Activated CD8-positive, alpha-beta memory T cell treated with anti-CD3 and anti-CD28 coated beads, Interleukin-2, amount 50 U/mL, for 1 hour (primary cell): Measurements from ENCODE around the gene GABRG3.

Source experiments
- DNase-seq: peaks from one replicate; pipeline ENCODE4 v3.0.0-alpha.2; 2020; ENCODE audit errors: extremely low read depth

Gene GABRG3

DNA sequence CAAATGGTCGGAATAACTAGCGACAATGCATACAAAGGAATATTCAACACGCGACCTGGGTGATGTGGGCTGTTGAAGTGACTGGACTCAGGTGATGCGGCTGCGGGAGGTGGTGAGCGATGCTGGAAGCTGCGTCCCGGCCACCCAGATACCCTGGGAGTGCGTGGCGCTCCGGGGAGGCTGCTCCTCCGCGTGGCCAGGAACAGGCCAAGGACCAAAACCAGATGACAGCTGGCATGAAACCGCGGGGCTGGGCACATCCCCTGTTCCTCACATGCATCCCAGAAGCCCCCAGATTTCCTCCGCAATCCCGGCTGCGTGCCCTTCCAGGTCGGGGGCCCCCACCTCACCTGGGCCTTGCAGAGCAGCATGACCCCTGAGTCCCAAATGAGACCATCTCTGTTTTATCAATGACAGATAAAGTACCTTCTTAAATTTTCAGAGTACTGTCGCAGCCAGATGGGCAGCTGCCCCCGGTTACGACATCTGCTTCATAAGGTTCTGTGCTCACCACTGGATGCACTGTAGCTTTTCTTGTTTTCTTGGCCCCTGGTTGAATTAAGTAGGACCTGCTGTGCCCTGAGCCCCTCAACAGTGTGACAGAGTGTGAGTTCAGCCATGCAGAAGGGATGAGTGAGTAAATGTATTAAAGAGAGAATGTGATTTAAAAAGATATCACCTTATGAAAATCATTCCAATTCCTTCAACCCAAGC is 278.2 kb downstream of the GABRG3 start:
- no peak for DNase-seq

DNA sequence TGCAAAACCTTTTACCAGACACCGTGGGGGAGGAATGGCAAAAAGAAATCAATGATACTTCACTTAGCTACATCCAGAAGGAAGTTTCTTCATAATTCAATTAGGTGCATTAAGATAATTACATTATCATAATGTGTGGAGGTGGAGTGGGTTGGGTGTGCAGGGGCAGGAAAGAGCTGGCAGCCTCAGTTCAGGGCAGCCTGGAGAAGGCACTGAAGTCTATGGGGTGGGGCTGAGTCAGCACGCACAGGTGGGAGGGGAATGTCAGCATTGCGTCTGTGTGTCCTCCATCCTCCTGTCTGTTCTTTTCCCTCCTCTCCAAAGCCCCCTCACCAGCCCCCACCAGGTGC is 278.8 kb downstream of the GABRG3 start:
- no peak for DNase-seq

DNA sequence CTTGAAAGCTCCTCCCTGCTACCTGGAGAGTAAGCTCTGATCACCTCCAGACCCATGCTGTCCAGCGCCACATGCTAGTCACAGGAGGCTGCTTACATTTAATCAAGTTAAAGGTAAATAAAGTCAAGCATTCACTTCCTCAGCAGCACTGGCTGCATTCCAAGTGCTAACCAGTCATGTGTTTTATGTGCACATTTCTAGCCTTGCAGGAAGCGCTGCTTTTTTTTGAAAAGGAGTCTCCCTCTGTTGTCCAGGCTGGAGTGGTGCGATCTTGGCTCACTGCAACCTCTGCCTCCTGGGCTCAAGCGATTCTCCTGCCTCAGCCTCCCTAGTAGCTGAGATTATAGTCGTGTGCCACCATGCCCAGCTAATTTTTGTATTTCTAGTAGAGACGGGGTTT is 279.2 kb downstream of the GABRG3 start:
- DNase-seq: no peak

DNA sequence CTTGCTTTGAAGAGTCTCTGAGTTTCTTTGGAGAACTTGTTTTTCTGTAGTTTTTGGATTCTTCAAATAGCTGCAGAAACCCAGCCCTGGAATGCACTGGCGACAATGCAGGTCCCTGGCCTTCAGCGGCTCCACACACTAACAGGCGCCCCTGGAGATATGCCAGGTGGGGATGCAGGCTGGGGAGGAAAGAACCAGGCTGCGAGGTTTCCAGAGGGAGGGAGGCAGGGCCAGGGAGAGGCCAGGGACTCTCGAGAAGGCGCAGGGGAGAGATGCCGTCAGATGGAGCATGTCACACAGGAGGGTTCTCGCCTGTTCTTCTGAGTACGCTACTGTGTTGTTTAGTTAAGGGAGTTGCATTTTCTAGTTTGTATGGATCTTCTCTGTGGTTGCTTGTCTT is 283.1 kb downstream of the GABRG3 start:
- no peak for DNase-seq

DNA sequence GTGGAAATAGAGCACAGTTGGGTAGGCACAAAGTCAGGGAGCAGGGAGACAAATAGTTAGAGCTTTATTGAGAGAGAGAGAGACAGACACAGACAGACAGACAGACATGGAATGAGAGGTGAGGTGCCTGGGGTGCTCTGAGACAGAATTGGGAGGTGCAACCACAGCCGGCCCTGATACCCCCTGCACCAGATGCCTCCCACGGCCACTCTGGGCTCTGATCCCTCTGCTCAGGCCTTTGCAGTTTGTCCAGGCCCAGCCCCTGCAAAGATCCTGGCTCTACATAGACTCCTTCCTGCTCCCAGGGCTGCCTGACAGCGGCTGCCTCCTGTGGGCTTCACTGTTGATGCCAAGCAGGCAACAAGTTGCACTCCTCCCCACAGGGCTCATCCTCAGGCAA is 283.8 kb downstream of the GABRG3 start:
- no peak for DNase-seq

DNA sequence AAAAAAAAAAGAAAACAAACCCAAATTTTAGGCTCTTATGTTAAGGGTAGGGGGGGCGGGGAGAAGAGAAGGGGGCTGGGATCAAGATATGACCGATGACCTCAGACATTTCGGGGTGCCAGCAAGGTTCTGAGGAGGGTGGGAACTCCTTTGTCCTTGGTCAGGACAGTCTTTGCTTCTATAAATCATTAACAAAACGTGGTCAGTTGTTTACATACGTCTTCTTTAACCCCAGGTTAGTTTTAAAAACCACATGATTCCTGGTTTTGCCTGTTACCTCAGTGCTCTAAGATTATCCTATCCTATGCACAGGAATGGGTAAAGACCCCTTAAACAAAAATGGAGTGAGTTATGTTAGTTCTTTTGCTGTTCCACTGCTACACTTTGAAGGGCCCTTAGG is 285.5 kb downstream of the GABRG3 start:
- DNase-seq: no peak

DNA sequence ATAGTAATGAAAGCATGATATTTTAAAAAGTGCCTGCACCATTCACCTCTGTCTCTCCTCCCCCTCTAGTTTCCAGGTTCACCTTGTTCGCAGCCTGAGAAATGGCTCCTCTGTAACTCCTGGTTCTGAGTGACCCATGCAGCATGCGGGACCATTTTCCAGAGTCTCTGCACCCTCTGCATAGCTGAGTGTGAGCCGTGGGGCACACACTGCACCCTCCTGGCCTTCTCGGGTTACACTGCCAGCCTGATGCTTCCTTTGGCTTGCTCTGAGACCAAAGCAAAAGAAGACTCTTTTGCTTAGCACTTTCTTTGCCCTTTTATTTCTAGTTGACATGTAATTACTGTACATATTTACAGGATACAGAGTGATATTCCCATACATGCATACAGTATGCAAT is 287.3 kb downstream of the GABRG3 start:
- DNase-seq: no peak

DNA sequence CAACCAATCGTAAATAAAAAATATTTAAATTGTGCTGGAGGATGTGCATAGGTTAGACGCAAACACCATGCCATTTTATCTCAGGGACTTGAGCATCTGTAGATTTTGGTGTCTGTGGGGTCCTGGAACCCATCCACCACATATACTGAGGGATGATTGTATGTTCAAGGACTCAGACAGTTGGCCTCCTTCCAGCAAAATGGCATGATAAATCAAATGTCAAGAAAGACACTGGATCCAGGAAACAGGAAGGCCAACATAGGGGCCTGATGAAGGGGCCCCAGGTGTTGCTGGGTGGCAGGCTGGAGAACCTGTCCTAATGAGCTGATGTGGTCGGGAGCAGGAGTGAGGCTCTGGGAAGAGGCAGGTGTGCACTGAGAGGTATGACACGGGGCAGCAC is 289.5 kb downstream of the GABRG3 start:
- no peak for DNase-seq

DNA sequence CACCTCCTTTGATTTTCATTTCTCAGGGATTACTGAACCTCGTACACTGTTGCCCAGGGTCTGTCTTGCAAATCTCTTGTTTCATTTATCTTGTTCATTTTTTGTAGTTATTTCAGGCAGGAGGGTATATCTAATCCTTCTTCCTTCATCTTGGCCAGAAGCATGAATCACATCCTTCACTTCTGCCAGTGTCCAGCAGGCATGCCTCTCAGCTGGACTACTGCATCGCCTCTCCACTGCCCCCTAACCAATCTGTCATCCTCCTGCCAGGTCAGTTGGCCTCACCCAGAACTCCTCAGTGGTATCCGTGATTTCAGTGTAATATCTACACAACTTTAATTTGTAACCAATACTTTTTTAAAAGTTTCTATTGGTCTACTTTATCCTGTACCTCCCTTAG is 297.9 kb downstream of the GABRG3 start:
- no peak for DNase-seq

DNA sequence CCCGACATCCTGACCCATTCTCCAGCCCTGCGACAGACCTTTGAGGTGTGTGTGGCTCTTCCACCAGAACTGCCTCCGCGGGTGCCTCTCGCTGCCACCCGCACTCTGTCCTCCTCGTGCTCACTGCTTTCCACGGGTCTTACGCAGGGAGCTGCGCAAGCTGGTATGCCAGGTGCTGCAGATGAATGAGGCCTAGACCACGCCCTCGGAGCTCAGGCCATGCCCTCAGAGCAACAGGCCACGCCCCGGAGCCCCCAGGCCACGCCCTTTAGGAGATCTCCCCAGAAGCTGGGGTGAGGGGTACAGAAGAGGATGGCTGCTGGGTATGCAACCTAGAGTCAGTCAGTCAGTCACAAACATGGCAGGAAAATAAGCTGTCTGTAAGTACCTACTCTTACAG is 300.3 kb downstream of the GABRG3 start:
- DNase-seq: no peak

DNA sequence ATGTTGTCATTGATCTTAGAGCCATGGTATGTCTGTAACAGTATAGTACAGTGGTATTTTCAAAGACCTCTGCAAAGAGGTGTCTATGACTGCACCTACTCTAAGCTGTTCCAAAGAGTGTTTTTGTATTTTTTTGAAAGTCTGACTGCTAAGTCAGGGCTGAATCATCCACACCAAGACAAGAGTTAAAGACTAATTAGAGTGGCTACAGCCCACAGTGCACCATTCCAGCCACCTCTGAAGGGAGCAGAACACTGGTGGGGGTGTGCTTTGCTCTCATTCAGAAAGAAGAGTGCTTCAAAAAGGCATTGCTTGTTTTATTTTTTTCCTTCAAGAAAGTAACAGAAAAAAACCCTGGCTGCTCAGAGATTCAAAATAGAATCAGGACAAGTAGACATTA is 301.4 kb downstream of the GABRG3 start:
- no peak for DNase-seq

DNA sequence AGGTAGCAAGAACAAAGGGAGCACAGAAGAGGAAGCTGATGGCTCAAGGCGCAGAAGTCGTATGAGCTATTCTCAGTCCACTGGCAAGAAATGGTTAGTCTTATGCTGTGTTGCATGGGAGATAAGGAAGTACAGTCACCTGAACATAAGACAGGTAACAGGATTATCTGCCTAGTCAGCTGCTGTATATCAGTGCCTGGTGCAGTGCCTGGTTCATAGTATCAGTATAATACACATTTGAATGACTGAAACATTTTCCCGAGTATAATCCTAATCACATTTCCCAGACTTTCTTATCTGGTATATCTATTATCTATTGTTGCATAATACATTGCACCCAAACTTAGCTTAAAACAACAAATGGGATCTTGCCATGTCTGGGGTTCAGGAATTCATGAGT is 302.5 kb downstream of the GABRG3 start:
- no peak for DNase-seq

DNA sequence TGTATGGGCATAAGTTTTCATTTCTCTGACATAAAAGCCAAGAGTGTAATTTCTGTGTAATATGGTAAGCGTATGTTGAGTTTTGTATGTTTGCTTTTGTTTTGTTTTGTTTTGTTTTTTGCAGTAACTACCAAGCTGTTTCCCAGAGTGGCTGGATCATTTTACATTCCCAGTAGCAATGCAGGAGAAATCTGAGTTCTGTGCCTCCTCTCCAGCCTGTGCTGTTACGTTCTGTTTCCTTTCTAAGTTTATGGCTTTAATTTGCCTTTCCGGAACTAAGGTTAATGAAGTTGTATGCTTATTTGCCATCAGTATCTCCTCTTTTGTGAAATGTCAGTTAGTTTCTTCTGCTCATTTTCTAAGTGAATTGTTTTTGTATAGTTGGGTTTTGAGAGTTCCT is 307.8 kb downstream of the GABRG3 start:
- no peak for DNase-seq

DNA sequence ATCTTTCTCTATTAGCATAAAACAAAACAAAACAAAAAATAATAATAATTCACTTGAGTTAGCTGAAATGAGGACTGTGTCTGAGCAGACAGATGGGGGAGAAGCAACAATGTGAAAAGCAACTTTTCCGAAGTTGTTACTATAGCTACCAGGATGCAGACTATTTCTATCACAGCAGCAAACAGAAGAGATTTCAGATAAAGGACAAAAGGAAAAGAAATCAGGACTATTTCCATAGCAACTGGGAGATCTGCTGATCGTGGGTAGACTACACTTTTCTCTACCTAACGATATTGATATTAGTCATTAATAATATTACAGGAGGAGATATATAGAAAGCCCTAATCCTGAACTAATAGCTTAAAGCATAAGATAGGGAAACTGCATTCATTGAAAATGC is 321.7 kb downstream of the GABRG3 start:
- DNase-seq: no peak

DNA sequence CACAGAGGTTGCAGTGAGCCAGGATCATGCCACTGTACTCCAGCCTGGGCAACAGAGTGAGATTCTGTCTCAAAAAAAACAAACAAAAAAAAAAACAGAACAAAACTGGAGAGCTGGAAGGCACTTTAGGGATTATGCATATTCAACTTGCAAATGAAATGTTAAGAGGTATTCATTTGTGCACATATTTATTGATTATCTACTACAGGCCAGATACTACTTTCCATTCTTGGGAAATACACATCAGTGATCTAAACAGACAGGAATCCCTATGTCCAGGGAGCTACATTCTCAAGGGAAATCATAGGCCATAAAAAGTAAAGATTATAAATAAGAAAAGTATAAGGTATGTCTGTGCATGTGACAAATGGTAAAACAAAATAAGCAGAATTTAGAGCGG is 322.6 kb downstream of the GABRG3 start:
- no peak for DNase-seq

DNA sequence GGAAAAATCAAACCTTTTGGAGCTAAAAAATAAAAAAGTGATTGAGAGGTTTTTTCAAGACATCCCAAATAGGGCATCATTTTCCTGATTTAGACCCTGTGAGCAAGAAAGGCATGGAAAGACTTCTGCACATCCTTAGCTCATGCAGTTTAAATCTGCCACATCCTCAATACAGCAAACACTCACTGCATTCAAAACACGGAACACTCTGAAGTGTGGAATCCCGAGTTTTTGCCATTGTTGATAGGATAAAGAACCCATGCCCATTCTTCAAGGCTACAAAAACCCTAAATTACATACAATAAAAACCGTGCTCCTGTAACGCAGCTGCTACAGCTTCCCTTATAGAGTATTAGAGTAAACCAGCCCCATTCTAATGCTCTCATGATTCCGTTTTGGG is 346.8 kb downstream of the GABRG3 start:
- no peak for DNase-seq

DNA sequence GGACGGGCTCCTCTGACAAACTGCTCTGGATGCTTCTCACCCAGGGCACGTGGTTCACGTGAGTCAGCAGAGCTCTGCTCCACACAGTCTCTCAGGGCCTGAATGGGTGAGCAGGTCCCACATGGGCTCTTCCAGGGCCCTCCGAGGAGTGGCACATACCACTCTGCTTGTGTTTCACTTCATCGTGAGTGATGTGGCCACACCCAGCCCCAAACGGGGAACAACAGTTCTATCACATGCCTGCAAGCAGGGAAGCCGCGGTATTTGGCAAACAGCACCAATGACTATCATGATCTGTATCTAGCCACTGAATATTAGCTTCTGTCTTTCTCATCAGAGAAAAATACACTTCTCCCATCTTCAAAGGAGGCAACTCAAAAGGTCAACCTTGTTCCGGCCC is 352.8 kb downstream of the GABRG3 start:
- no peak for DNase-seq

DNA sequence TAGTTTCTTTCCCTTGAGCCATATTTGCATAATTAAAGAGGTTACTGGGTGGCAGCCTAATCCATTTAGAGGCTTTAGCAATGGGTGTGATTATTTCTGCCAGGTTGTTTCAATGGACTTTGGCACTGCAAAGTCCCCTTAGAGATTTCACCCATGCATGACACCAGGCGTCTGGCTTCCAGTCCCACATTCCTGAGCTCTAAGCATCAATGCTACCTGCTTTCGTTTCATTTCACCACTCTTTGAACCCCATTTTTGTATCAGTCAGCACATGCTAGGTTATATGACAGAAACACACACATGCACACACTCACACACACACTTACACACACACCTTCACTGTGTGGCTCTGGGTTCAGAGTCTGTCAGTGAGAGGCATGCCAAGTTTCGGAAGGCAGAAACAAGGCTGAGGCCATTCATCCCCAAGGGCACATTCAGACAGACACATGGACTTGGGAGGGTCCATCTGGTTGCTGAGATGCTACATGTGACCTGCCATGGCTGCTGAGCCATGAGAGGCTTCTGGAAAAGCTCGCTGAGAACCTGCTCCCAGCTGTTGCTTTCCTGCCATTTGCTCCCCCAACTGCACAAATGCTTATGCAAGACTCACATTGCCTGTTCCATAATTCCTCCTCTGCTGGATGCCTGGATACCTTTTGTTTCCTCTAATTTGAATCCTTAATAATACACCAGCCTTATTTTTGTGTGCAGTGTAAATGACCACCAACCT is 354.1 kb downstream of the GABRG3 start:
- DNase-seq: no peak

DNA sequence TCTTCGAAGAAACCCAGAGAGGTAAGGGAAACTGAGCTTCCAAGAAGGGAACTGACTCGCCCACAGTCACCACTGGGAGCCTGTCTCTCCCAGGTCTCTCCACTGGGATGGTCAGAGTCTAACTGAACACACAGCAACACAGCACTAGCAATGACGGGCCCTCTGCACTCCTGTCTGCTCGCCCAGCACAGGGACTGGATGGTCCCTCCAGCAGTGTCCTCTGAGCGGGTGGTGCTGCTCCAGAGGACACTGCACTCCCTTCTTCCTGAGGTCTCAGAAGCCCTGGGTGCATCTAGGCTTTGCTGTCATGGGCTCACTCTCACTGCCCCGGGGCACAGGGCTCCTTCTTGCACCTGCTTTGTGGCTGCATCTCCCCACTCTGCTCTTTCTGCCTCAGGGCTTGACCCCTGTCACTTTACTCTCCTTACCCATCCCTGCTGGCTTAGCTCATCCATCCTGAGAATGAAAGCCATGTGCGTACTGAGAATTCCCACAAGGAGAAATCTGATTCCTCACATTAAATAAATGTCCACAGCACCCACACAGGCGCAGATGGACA is 356.6 kb downstream of the GABRG3 start:
- DNase-seq: no peak

DNA sequence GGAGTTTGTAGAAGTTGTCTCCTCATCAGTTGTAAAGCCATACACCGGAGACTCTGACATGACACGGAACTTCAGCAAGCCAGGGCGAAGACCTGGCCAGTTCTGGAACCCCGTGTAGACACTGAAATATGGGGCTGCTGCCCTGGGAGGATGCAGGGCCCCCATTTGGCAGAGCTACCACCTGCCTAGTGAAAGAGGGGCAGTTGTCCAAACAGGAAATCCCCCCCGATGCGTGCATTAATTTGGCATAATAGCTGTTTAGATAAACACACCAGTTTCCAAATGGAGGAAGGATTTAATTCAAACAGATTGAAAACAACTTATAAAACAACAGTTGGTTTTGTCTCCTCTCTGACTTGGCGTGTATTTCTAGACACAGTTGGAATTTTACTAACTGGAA is 357.2 kb downstream of the GABRG3 start:
- no peak for DNase-seq

DNA sequence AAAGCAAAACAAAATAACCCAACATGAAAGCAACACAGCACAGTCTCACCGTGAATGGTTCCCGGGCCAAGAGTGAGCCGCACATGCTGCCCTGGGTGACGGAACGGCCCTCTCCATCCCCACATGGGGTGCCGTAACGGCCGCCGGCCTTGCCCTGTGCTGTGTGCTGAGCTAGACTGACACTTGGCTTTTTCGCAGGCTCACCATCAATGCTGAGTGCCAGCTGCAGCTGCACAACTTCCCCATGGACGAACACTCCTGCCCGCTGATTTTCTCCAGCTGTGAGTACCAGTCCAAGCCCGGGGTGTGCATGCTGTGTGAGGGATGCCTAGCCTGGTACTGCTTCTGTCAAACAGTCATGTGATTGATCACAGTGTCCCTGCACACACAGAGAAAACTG is 357.6 kb downstream of the GABRG3 start:
- no peak for DNase-seq

DNA sequence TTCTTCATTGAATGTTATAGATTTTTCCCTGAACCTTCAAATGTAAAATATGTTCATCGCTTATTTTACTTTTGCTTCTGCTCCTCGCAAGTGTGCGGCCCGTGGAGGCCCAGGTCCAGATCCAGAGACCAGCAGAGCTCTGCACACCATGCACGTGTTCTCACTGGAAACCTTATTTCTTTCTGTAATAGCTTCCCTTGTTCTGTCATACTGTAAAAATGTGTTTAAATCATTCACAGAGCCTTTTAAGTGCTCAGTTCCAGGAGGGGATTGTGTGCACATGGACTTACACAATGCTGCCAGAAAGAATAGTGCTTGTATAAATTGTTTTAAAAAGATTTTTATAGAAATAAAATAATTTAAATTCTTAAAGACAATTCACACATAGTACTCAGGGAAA is 359.3 kb downstream of the GABRG3 start:
- no peak for DNase-seq

DNA sequence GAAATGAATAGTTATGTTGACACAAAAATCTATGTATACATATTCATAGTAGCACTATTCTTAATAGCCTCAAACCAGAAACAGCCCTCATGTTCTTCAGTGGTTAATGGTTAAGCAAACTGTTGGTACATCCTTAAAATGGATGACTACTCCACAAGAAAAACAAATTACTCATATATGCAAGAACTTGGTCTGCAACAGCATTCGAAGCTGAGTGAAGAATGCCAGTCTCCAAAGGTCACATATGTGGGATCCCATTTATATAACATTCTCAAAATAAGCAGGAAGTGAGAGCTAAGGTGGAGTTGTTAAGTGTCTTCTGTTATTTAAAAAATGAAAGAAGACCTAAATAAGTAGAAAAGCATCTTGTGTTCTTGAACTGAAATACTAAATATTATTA is 365.7 kb downstream of the GABRG3 start:
- no peak for DNase-seq

DNA sequence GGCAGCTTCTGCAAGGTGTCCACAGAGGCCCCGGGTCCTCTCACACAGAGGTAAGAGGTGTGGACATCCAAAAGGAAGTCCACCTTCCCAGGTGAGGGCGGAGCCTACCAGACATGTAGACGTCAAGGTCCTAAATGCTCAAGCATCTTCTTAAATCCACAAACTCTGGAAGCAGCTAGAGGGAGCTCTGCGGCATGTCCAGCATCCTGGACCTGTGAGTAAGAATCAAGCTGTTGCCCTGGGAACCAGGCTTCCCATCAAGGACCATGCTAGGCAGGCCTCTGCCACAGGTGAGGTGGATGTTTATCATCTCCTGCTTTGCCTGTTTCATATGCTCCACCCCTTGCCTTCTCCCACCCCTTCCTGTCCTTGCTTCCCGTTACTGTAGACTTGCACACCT is 368.2 kb downstream of the GABRG3 start:
- no peak for DNase-seq
